NCI-H1694 (cell line): ENCODE measurements around the gene ABCA3.

ENCODE experiments used
- DNase-seq: peaks from one replicate; lab custom pipeline; 2025; lab: John Stamatoyannopoulos, UW

Gene ABCA3

GRCh38 chr16:2308089-2308962 lies 32.2 kb downstream of the ABCA3 start:
- DNase-seq: no peak

GRCh38 chr16:2299915-2300192 lies 40.7 kb downstream of the ABCA3 start:
- DNase-seq: no peak

GRCh38 chr16:2299121-2299914 lies 41.2 kb downstream of the ABCA3 start:
- DNase-seq: no peak

- no peak for DNase-seq
Observed at GRCh38 chr16:2298621-2299020, 41.9 kb downstream of the ABCA3 start.

GRCh38 chr16:2297506-2297860 lies 43.0 kb downstream of the ABCA3 start:
- DNase-seq: no peak

GRCh38 chr16:2296661-2297505 lies 43.6 kb downstream of the ABCA3 start:
- no peak for DNase-seq

- DNase-seq: no peak
Observed at GRCh38 chr16:2295056-2295798, 45.3 kb downstream of the ABCA3 start.

GRCh38 chr16:2292221-2292620 lies 48.3 kb downstream of the ABCA3 start:
- no peak for DNase-seq

GRCh38 chr16:2289282-2289681 lies 51.2 kb downstream of the ABCA3 start:
- DNase-seq: no peak

- no peak for DNase-seq
Observed at GRCh38 chr16:2288726-2289125, 51.8 kb downstream of the ABCA3 start.

GRCh38 chr16:2287916-2288547 lies 52.5 kb downstream of the ABCA3 start:
- DNase-seq: no peak

GRCh38 chr16:2286550-2286949 lies 54.0 kb downstream of the ABCA3 start:
- no peak for DNase-seq

- DNase-seq: no peak
Observed at GRCh38 chr16:2285731-2286191, 54.8 kb downstream of the ABCA3 start.

- no peak for DNase-seq
Observed at GRCh38 chr16:2284797-2285576, 55.5 kb downstream of the ABCA3 start.

GRCh38 chr16:2284001-2284770 lies 56.3 kb downstream of the ABCA3 start:
- DNase-seq: no peak

- peak; percentile 27 for DNase-seq
Observed at GRCh38 chr16:2282866-2283555, 57.5 kb downstream of the ABCA3 start.

- DNase-seq: no peak
Observed at GRCh38 chr16:2282262-2282661, 58.3 kb downstream of the ABCA3 start.

- no peak for DNase-seq
Observed at GRCh38 chr16:2280981-2281542, 59.5 kb downstream of the ABCA3 start.

- no peak for DNase-seq
Observed at GRCh38 chr16:2280461-2280860, 60.1 kb downstream of the ABCA3 start.
